Muscle layer of colon (tissue), 2 donors: ENCODE results near the gene NOP14.

ENCODE experiments used
- H3K27ac ChIP-seq: one replicate; pipeline ENCODE4 v1.7.0; 2013; ENCODE audit warnings: low read depth, mild to moderate bottlenecking, low read length, moderate library complexity
- H3K27me3 ChIP-seq, 2 donors: one replicate each; pipeline ENCODE4 v1.7.0; 2013; ENCODE audit warnings: low read length in 2 of 2, mild to moderate bottlenecking in 2 of 2; ENCODE audit not compliant: insufficient read depth in 2 of 2, control insufficient read depth in 1 of 2
- H3K36me3 ChIP-seq: one replicate; pipeline ENCODE4 v1.7.0; 2013; ENCODE audit warnings: mild to moderate bottlenecking, low read length; ENCODE audit not compliant: insufficient read depth
- H3K4me1 ChIP-seq: one replicate; pipeline ENCODE4 v1.7.0; 2013; ENCODE audit warnings: mild to moderate bottlenecking, low read length; ENCODE audit not compliant: insufficient read depth
- H3K4me3 ChIP-seq, 2 donors: one replicate each; pipeline ENCODE4 v1.7.0; 2013; ENCODE audit warnings: low read length in 2 of 2, low read depth in 1 of 2, mild to moderate bottlenecking in 1 of 2, moderate library complexity in 1 of 2
- H3K9ac ChIP-seq: one replicate; pipeline ENCODE4 v1.7.0; 2013; ENCODE audit warnings: low read length
- H3K9me3 ChIP-seq: one replicate; pipeline ENCODE4 v1.7.0; 2013; ENCODE audit warnings: mild to moderate bottlenecking, low read length
- donor health status: abdominal sarcoma.
- donor health status: Adenocarcinoma of cecum.

The NOP14 gene

GRCh38 chr4:2932951-2933565 lies 30.1 kb downstream of the NOP14 start:
- H3K4me1 ChIP-seq = peaks cover 14% of the 10 kb centered on the region
- no peak overlapping the region for H3K9ac ChIP-seq
- no peaks in the 10 kb centered on the region for H3K27me3 ChIP-seq
- peaks cover 35% of the 10 kb centered on the region for H3K36me3 ChIP-seq
- H3K27ac ChIP-seq = peak overlapping the region; percentile 67
- H3K4me3 ChIP-seq = peak overlapping the region; percentile 41 to 54
- no peaks in the 10 kb centered on the region for H3K9me3 ChIP-seq

DNA sequence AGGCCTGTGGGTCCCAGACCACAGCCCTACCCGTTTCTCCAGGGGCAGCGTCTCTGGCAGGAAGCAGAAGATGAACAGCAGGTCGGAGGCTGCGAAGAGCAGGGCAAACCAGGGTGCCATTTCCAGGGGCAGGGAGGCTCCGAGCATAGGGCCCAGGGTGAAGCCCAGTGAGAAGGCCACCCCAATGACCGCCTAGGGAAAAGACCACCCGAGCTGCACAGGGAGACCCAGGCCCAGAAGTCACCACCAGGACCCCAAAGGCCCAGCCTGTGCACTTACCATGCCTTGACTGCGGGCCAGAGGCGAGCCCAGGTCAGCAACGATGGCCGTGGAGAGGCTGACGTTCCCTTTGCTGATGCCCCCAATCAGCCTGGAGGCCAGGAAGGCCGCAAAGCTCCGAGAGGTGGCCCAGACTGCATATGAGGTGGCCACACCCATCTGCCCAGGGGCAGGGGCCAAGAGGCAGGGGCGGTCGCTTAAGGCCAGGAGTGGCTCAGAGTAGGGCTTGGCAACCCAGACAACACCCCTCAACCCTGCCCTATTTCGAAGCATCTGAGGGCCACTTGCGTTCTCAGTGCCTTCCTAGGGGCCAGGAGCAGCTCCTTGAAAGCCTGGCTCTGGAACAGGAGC lies 30.8 kb downstream of the NOP14 start:
- peaks cover 14% of the 10 kb centered on the region for H3K4me1 ChIP-seq
- no peak overlapping the region for H3K4me3 ChIP-seq
- peak overlapping the region; percentile 19 for H3K27ac ChIP-seq
- no peaks in the 10 kb centered on the region for H3K27me3 ChIP-seq
- no peaks in the 10 kb centered on the region for H3K9me3 ChIP-seq
- peaks cover 34% of the 10 kb centered on the region for H3K36me3 ChIP-seq
- H3K9ac ChIP-seq = no peak overlapping the region

- Histone ChIP-seq H3K9ac (no peak overlapping the region), H3K4me3 (no peak overlapping the region)
These were observed 31.5 kb downstream of the NOP14 start for GRCh38 chr4:2931512-2932301.

GRCh38 chr4:2930758-2931511 lies 32.3 kb downstream of the NOP14 start:
- Histone ChIP-seq H3K36me3 (peaks cover 43% of the 10 kb centered on the region), H3K9me3 (no peaks in the 10 kb centered on the region), H3K9ac (no peak overlapping the region), H3K4me1 (peaks cover 10% of the 10 kb centered on the region), H3K27ac (no peak overlapping the region), H3K27me3 (no peaks in the 10 kb centered on the region), H3K4me3 (no peak overlapping the region)

More at GRCh38 chr4:2931512-2932301, 31.5 kb downstream of the NOP14 start:
- Histone ChIP-seq H3K36me3 (peaks cover 35% of the 10 kb centered on the region), H3K9me3 (no peaks in the 10 kb centered on the region), H3K4me1 (peaks cover 14% of the 10 kb centered on the region), H3K27me3 (no peaks in the 10 kb centered on the region), H3K27ac (no peak overlapping the region)

DNA sequence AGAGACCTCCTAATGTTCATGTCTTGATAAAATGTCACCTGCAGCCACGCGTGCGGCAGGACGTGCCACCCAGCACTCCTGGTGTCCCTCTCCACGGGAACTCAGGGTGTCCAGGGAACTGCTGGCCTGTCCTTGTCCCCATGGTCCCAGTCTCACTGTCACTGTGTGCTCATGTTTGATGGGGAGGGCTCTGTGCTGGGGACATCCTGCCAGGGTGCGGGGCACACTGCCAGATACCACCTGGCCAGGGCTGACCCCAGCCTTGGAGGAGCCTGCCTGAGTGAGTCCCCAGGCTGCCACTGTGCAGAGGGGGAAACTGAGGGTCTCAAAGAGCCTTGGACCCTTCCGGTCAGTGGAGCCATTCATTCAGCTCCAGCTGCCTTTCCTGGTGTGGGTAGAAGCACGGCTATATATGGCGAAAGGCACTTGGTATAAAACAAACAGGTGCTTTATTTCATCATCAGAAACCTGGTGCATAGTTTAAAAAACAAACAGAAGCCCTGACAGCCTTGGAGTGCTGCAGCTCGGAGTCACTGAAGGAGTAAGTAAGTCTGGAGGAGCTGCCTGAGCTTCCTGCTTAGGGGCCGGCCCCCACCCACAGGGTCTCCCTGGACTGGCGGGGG lies 33.0 kb downstream of the NOP14 start:
- Histone ChIP-seq H3K36me3 (peaks cover 48% of the 10 kb centered on the region), H3K4me3 (no peak overlapping the region), H3K27me3 (no peaks in the 10 kb centered on the region), H3K9ac (no peak overlapping the region), H3K4me1 (peaks cover 4% of the 10 kb centered on the region), H3K9me3 (no peaks in the 10 kb centered on the region), H3K27ac (no peak overlapping the region)

- peaks cover 53% of the 10 kb centered on the region for H3K36me3 ChIP-seq
These were observed 33.7 kb downstream of the NOP14 start for GRCh38 chr4:2929469-2929868.

GRCh38 chr4:2928242-2929176 lies 34.7 kb downstream of the NOP14 start:
- H3K36me3 ChIP-seq = peaks cover 63% of the 10 kb centered on the region
- no peak overlapping the region for H3K9ac ChIP-seq
- H3K27ac ChIP-seq = no peak overlapping the region
- no peaks in the 10 kb centered on the region for H3K27me3 ChIP-seq
- H3K9me3 ChIP-seq = no peaks in the 10 kb centered on the region
- peaks cover 3% of the 10 kb centered on the region for H3K4me1 ChIP-seq
- no peak overlapping the region for H3K4me3 ChIP-seq

More at GRCh38 chr4:2929469-2929868, 33.7 kb downstream of the NOP14 start:
- peaks cover 3% of the 10 kb centered on the region for H3K4me1 ChIP-seq
- H3K27me3 ChIP-seq = no peaks in the 10 kb centered on the region
- no peak overlapping the region for H3K27ac ChIP-seq
- H3K9ac ChIP-seq = no peak overlapping the region
- H3K9me3 ChIP-seq = no peaks in the 10 kb centered on the region
- H3K4me3 ChIP-seq = no peak overlapping the region

DNA sequence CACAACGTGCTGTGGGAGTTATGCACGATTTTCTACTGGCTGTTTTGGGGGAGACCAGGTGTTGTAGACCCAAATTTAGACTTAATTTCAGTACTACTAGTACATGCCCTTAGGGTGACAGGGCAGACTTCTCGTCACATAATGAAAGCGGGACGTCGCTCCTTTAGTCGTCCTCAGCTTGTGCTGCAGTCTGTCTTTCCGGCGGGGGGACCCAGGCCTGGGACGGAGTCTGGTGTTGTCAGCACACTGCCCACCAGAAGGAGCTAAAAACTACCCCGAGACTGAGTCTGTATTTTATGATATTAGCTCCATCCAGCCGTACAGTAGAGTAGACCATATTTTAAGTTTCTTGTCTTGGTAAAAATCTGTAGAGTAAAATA lies 35.5 kb downstream of the NOP14 start:
- H3K36me3 ChIP-seq = peaks cover 71% of the 10 kb centered on the region
- no peaks in the 10 kb centered on the region for H3K27me3 ChIP-seq
- H3K4me3 ChIP-seq = no peak overlapping the region
- H3K9me3 ChIP-seq = no peaks in the 10 kb centered on the region
- H3K27ac ChIP-seq = no peak overlapping the region
- peaks cover under 1% of the 10 kb centered on the region for H3K4me1 ChIP-seq
- H3K9ac ChIP-seq = no peak overlapping the region

DNA sequence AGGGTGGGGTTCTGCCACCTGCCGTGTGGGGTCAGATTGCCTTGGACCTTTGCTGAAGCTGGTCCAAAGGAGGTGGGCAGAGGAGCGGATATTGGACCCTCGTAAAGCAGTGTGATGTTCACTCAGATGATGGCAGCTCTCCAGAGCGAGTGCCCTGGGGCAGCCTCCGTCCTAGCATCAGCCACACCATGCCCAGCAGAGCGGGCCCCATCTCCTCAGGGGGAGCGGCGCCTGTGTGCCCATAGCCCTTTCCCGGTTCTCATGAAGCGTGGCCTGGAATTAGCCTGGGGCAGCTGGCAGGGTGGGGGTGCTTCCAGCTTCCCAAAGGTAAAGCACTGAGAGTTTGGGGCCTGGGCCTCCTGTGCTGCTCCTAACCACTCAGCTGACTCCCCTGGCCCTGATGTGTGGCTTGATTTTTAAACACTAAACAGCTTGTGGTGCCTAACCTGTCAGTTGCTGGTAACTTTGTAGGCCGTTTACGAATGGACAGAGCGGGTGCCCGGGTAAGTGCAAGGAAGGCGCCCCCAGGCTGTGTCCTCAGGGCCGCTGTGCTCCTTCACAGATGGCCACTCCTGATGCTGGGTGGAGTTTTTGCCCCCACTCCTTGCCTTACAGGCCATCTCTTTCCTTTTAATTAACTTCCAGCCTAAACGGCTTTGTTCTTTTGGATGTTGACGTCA lies 36.0 kb downstream of the NOP14 start:
- H3K36me3 ChIP-seq = peaks cover 76% of the 10 kb centered on the region
- H3K9me3 ChIP-seq = no peaks in the 10 kb centered on the region
- H3K27me3 ChIP-seq = no peaks in the 10 kb centered on the region
- H3K9ac ChIP-seq = no peak overlapping the region
- no peaks in the 10 kb centered on the region for H3K4me1 ChIP-seq
- no peak overlapping the region for H3K4me3 ChIP-seq
- H3K27ac ChIP-seq = no peak overlapping the region
